ENCODE results near the gene CSAD.
A peak's percentile ranks its signal among the peaks of the same experiment; 100 is the strongest.
"Not testable (repeated sequence)": the region's sequence is repeated elsewhere in the genome, so short reads cannot be mapped to it uniquely, and the experiment has no call there.

The CSAD gene

GRCh38 chr12:53176750-53177149 lies 4.0 kb downstream of the CSAD start:
- no peak for DNase-seq

GRCh38 chr12:53174881-53175491 lies 5.7 kb downstream of the CSAD start:
- DNase-seq, result no peak

- no peak for DNase-seq
These were observed 7.5 kb downstream of the CSAD start for GRCh38 chr12:53173085-53173715.

GRCh38 chr12:53172352-53172751 lies 8.4 kb downstream of the CSAD start:
- DNase-seq, result no peak

- no peak for DNase-seq
These were observed 8.9 kb downstream of the CSAD start for GRCh38 chr12:53171725-53172329.

GRCh38 chr12:53170876-53171724 lies 9.6 kb downstream of the CSAD start:
- no peak for DNase-seq

- no peak for DNase-seq
These were observed 10.5 kb downstream of the CSAD start for GRCh38 chr12:53170215-53170614.

- no peak for DNase-seq
These were observed 11.1 kb downstream of the CSAD start for GRCh38 chr12:53169644-53170043.

- DNase-seq, result no peak
These were observed 13.9 kb downstream of the CSAD start for GRCh38 chr12:53166837-53167236.

GRCh38 chr12:53163008-53163407 lies 17.7 kb downstream of the CSAD start:
- DNase-seq, result not testable (repeated sequence)

GRCh38 chr12:53161119-53161911 lies 19.4 kb downstream of the CSAD start:
- no peak for DNase-seq

- DNase-seq, result no peak
These were observed 20.1 kb downstream of the CSAD start for GRCh38 chr12:53160673-53161072.

- no peak for DNase-seq
These were observed 20.7 kb downstream of the CSAD start for GRCh38 chr12:53160000-53160399.

GRCh38 chr12:53159195-53159839 lies 21.4 kb downstream of the CSAD start:
- peak; percentile 93 for DNase-seq

- DNase-seq, result no peak
These were observed 28.3 kb downstream of the CSAD start for GRCh38 chr12:53152390-53152789.

- DNase-seq, result no peak
These were observed 29.7 kb downstream of the CSAD start for GRCh38 chr12:53151039-53151438.

- DNase-seq, result no peak
These were observed 33.1 kb downstream of the CSAD start for GRCh38 chr12:53147653-53148052.

- DNase-seq, result no peak
These were observed 33.5 kb downstream of the CSAD start for GRCh38 chr12:53147181-53147580.

- no peak for DNase-seq
These were observed 35.1 kb downstream of the CSAD start for GRCh38 chr12:53145383-53146260.

GRCh38 chr12:53143355-53143754 lies 37.4 kb downstream of the CSAD start:
- DNase-seq, result no peak

GRCh38 chr12:53133722-53134121 lies 47.0 kb downstream of the CSAD start:
- no peak for DNase-seq
